PFSK-1 (cell line): ENCODE data around the gene TMEFF1.

ENCODE experiments used
- FOXP2 ChIP-seq: optimal IDR thresholded peaks from 2 replicates; pipeline ENCODE3; 2011; ENCODE audit warnings: borderline replicate concordance, control low read depth, inconsistent platforms; ENCODE audit not compliant: insufficient read depth; ENCODE audit errors: extremely low read length, extremely low read depth
- POLR2AphosphoS5 ChIP-seq: IDR thresholded peaks from 2 replicates; pipeline ENCODE4 v1.6.1; 2012; ENCODE audit warnings: low read depth, mild to moderate bottlenecking, control low read depth, low read length, moderate library complexity
- SIN3A ChIP-seq: IDR thresholded peaks from 2 replicates; pipeline ENCODE4 v1.6.1; 2012; ENCODE audit warnings: mild to moderate bottlenecking, low read length, moderate library complexity, borderline replicate concordance; ENCODE audit not compliant: insufficient read depth
- TAF1 ChIP-seq: IDR thresholded peaks from 2 replicates; pipeline ENCODE4 v1.6.1; 2012; ENCODE audit warnings: low read length, control low read depth, borderline replicate concordance; ENCODE audit not compliant: insufficient read depth
- TF ChIP-seq, protein P1 (sequence below), 2 experiments: IDR thresholded peaks; 2 replicates each; pipeline versions ENCODE4 v1.6.1 to v1.8.0; 2011 to 2012; ENCODE audit warnings: low read depth in 2 of 2, low read length in 2 of 2, control low read depth in 1 of 2, inconsistent platforms in 1 of 2, mild to moderate bottlenecking in 1 of 2, moderate library complexity in 1 of 2; ENCODE audit not compliant: insufficient read depth in 1 of 2

Gene TMEFF1

DNA sequence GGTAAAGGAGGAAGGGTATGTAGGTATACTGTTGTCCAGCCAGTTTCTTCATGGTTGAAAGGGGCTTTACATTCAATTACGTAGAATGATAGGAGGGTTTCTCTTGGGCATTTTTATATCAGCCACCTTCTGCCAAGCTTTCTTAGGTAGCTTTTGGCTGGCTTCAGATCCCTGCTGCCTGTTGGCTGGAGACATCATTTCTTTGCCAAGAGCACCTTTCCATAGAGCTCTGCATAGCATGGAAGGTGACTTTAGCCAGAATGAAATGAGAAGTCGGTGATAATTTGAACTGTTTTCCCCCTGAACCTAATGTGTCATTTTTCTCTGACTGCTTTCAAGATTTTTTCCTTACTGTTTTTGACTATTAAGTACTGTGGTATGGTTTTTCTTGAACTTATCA lies 26.9 kb downstream of the TMEFF1 start:
- no peak for TF ChIP-seq POLR2AphosphoS5
- no peak for TF ChIP-seq TAF1
- no peak for TF ChIP-seq SIN3A
- no peak for TF ChIP-seq FOXP2
- TF ChIP-seq, protein P1, sequence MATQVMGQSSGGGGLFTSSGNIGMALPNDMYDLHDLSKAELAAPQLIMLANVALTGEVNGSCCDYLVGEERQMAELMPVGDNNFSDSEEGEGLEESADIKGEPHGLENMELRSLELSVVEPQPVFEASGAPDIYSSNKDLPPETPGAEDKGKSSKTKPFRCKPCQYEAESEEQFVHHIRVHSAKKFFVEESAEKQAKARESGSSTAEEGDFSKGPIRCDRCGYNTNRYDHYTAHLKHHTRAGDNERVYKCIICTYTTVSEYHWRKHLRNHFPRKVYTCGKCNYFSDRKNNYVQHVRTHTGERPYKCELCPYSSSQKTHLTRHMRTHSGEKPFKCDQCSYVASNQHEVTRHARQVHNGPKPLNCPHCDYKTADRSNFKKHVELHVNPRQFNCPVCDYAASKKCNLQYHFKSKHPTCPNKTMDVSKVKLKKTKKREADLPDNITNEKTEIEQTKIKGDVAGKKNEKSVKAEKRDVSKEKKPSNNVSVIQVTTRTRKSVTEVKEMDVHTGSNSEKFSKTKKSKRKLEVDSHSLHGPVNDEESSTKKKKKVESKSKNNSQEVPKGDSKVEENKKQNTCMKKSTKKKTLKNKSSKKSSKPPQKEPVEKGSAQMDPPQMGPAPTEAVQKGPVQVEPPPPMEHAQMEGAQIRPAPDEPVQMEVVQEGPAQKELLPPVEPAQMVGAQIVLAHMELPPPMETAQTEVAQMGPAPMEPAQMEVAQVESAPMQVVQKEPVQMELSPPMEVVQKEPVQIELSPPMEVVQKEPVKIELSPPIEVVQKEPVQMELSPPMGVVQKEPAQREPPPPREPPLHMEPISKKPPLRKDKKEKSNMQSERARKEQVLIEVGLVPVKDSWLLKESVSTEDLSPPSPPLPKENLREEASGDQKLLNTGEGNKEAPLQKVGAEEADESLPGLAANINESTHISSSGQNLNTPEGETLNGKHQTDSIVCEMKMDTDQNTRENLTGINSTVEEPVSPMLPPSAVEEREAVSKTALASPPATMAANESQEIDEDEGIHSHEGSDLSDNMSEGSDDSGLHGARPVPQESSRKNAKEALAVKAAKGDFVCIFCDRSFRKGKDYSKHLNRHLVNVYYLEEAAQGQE (IDR thresholded peaks at IDR 0.05; ENCODE audit: insufficient read depth in 1 of 2, low read depth in 2 of 2, low read length in 2 of 2): no peak

DNA sequence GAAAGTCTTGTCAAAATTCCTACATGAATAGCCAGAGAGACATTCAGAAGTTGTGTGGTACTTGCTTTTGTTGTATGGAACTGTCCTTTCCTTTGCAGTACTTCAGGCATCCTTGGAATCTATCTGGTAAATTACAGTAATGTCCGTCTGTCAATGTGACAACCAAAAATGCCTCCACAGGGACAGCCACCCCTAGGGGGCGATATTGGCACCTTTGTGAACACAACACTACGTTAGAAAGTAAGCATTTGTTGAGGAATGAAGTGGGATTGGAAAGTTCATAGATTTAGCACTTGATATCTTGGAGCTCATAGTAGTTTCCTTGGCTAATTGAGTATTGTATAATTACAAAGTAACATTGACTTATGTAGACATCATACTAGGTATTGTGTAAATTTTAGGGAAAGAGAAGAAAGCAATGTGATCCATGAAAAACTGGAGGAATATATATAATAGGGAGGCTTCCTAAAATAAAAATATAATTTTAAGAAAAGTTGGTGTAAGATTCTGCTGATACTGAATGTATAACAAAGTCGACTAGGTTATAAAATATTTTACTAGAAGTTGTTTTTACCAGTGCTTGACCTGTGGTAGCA lies 32.7 kb downstream of the TMEFF1 start:
- TF ChIP-seq, protein P1 (IDR thresholded peaks at IDR 0.05; ENCODE audit: insufficient read depth in 1 of 2, low read depth in 2 of 2, low read length in 2 of 2): no peak
- TF ChIP-seq FOXP2 (no peak), SIN3A (no peak), TAF1 (no peak), POLR2AphosphoS5 (no peak)

DNA sequence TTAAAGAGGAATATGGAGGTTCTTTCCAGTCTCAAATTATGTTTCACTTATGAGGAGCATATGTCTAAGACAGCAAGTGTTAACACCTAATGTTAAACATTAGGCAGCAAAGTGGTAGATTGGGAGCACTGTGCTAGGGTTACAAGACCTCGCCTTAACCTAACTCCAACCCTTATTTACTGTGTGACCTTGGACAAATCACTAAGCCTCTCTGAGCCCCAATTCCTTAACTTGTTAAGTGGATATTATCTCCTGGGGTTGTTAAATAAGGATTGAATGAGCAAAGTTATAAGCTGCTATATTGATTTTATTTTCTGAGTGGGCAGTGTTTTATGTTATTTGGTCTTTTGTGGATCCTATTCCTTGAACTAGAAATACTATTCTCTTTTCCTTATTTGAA lies 38.3 kb downstream of the TMEFF1 start:
- TF ChIP-seq, protein P1 (IDR thresholded peaks at IDR 0.05; ENCODE audit: insufficient read depth in 1 of 2, low read depth in 2 of 2, low read length in 2 of 2): no peak
- TF ChIP-seq FOXP2: no peak

DNA sequence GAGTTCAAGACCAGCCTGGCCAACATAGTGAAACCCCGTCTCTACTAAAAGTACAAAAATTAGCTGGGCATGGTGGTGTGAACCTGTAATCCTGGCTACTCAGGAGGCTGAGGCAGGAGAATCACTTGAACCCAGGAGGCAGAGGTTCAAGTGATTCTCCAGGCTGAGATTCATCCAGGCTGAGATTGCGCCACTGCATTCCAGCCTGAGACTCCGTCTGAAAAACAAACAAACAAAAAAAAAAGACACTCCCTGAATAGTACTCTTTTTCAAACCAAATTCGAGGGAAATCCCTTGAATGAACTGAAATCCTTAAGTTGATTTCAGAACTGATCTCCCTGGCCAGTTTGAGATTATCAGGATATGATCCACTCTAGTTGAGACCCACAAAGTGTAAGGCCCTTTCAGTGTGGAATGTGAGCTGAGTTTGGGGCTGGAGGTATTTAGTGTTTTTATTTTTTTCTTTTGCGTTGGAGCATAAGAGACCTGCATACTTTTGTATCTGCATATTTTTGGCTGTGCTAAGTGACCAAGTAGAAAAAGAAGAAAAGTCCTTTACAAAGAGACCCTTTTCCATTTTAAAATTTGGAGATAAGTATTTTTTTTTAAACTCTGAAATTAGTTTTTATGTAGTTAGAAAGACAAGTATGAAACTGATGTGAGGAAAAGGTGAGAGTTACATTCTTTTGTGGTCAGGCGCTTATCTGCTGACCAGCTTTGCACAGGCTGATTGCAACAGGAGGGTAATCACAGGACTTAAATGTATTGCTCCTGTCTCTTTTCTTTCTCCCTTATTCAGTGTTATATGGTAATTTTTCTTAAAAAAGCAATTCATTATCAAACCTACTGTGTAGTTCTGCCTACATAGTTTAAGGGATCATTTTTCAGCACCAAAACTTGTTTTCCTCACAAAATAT lies 42.9 kb downstream of the TMEFF1 start:
- TF ChIP-seq POLR2AphosphoS5 (no peak), FOXP2 (no peak)

DNA sequence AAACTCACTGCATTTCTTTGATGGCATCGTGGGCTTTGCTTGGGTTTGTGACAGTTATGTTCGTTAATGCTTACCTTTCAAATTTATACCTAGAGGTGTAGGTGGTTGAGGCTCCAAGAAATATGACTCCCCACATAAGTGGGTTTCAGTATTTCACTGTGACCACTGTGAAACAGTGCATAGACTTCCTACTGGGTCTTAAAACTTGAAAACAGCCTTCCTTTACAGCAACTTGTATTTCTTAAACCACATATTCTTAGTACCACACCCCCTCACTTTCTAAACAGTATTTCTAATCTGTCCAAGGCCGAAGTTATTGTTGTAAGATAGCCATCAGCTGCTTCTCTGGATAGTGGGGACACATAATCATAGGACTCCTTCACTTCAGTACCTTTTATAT lies 48.3 kb downstream of the TMEFF1 start:
- TF ChIP-seq, protein P1 (IDR thresholded peaks at IDR 0.05; ENCODE audit: insufficient read depth in 1 of 2, low read depth in 2 of 2, low read length in 2 of 2): no peak
- TF ChIP-seq FOXP2 (no peak), POLR2AphosphoS5 (no peak), SIN3A (no peak), TAF1 (no peak)
